Gastroesophageal sphincter (tissue), 4 donors: ENCODE measurements around the gene HTR4. TPM values are rescaled to one million over a fixed set of nuclear protein-coding genes. Genes with fewer than 3 reads are reported as not detected.

Experiments used
- ATAC-seq: fragments of 150-250 bp; one replicate; pipeline ENCODE4 v1.9.1; 2016; ENCODE audit warnings: mild to moderate bottlenecking, moderate library complexity
- H3K27ac ChIP-seq, 4 donors: fragments of 200-600 bp; sonication (generic) in 3 of 4; 1 replicate in 3 of 4; 2 replicates in 1 of 4; pipeline ENCODE4 v1.5.1; 2016 to 2019
- H3K27me3 ChIP-seq: fragments of 200-600 bp; sonication (generic); one replicate; pipeline ENCODE4 v1.5.1; 2019
- H3K36me3 ChIP-seq, 2 donors: fragments of 200-600 bp; sonication (generic); one replicate each; pipeline ENCODE4 v1.5.1; 2019; ENCODE audit warnings: control low read depth in 1 of 2
- H3K4me1 ChIP-seq, 3 donors: fragments of 200-600 bp; sonication (generic); 1 replicate in 2 of 3; 2 replicates in 1 of 3; pipeline ENCODE4 v1.5.1; 2016 to 2019; ENCODE audit warnings: control low read depth in 2 of 3
- H3K4me3 ChIP-seq, 2 donors: fragments of 200-600 bp; sonication (generic); one replicate each; pipeline ENCODE4 v1.5.1; 2019; ENCODE audit warnings: mild to moderate bottlenecking in 1 of 2, moderate library complexity in 1 of 2
- H3K9me3 ChIP-seq, 3 donors: fragments of 200-600 bp; sonication (generic); one replicate each; pipeline ENCODE4 v1.5.1; 2017 to 2019; ENCODE audit warnings: control low read depth in 2 of 3
- CTCF ChIP-seq, 4 experiments: fragments of 200-600 bp in 2 of 4; fragments of 450-650 bp in 2 of 4; sonication (generic) in 1 of 4; IDR thresholded peaks; one replicate each; pipeline ENCODE4 v1.5.1; 2017 to 2019; ENCODE audit warnings: antibody characterized with exemption in 4 of 4, mild to moderate bottlenecking in 2 of 4, moderate library complexity in 2 of 4
- EP300 ChIP-seq: sonication (generic); formaldehyde crosslinking; IDR thresholded peaks from one replicate; pipeline ENCODE4 v1.6.1; 2017; ENCODE audit warnings: antibody characterized with exemption, mild to moderate bottlenecking
- POLR2A ChIP-seq, 2 donors: fragments of 450-650 bp; IDR thresholded peaks; one replicate each; pipeline ENCODE4 v1.6.1; 2017; ENCODE audit warnings: antibody characterized with exemption in 2 of 2, mild to moderate bottlenecking in 2 of 2, moderate library complexity in 1 of 2
- POLR2AphosphoS5 ChIP-seq: sonication (generic); formaldehyde crosslinking; IDR thresholded peaks from one replicate; pipeline ENCODE4 v1.6.1; 2017; ENCODE audit warnings: antibody characterized with exemption
- WGBS, 2 donors: methylation state at CpG; one replicate each; pipeline ENCODE4 v1.1.5; 2018; ENCODE audit warnings: low coverage in 1 of 2; 5-methylcytosine and 5-hydroxymethylcytosine counted together
- total RNA-seq, 4 donors: library from RNA; depleted of rRNA; stranded (reverse); fragments of >200 nt; gene quantifications; one replicate each; pipeline ENCODE4 v1.1.0, GENCODE V29; 2016

Gene HTR4
- total RNA-seq, 4 donors from 2014 or later = 0.27 to 1.0 TPM; not detected in 2

GRCh38 chr5:148482697-148483462 is 171.4 kb downstream of the HTR4 start:
- TF ChIP-seq POLR2AphosphoS5 (no peak), CTCF (IDR thresholded peaks at IDR 0.05) (peak; percentile 53 to 81 (median 64))
- Histone ChIP-seq H3K36me3 (no peaks in the 10 kb centered on the region), H3K27me3 (no peaks in the 10 kb centered on the region), H3K9me3 (no peaks in the 10 kb centered on the region), H3K4me1 (peaks cover 0 to 9% (median 0%) of the 10 kb centered on the region in 3 donors), H3K4me3 (no peak overlapping the region), H3K27ac (no peak overlapping the region)
- no peak for ATAC-seq
- 43 to 48% methylated on average over 7 to 20 of the region's 22 CpGs for WGBS, 2 donors

- 45 to 59% methylated on average over 5 to 6 of the region's 7 CpGs for WGBS, 2 donors
- no peak for TF ChIP-seq EP300
- TF ChIP-seq POLR2AphosphoS5 = no peak
- no peak for TF ChIP-seq CTCF (IDR thresholded peaks at IDR 0.05)
- no peak for TF ChIP-seq POLR2A (IDR thresholded peaks at IDR 0.05)
- no peaks in the 10 kb centered on the region for H3K27me3 ChIP-seq
- no peak for ATAC-seq
- H3K4me1 ChIP-seq = peaks cover 0 to 9% (median 0%) of the 10 kb centered on the region in 3 donors
- no peak overlapping the region for H3K4me3 ChIP-seq
- H3K9me3 ChIP-seq = no peaks in the 10 kb centered on the region
- H3K27ac ChIP-seq = no peak overlapping the region
- no peaks in the 10 kb centered on the region for H3K36me3 ChIP-seq
These were observed 172.1 kb downstream of the HTR4 start for GRCh38 chr5:148482196-148482595.

GRCh38 chr5:148477429-148477828 is 176.9 kb downstream of the HTR4 start:
- 94 to 95% methylated on average over 2 to 3 of the region's 3 CpGs for WGBS, 2 donors
- TF ChIP-seq POLR2AphosphoS5 = no peak
- no peak for TF ChIP-seq EP300
- TF ChIP-seq POLR2A (IDR thresholded peaks at IDR 0.05) = no peak
- TF ChIP-seq CTCF (IDR thresholded peaks at IDR 0.05) = no peak
- H3K4me1 ChIP-seq = peaks cover 0 to 1% (median 0%) of the 10 kb centered on the region in 3 donors
- no peak overlapping the region for H3K27ac ChIP-seq
- no peaks in the 10 kb centered on the region for H3K36me3 ChIP-seq
- H3K27me3 ChIP-seq = no peaks in the 10 kb centered on the region
- H3K4me3 ChIP-seq = no peak overlapping the region
- ATAC-seq = no peak
- H3K9me3 ChIP-seq = no peaks in the 10 kb centered on the region

GRCh38 chr5:148476302-148476701 is 178.0 kb downstream of the HTR4 start:
- H3K4me3 ChIP-seq = no peak overlapping the region
- ATAC-seq = no peak
- no peaks in the 10 kb centered on the region for H3K27me3 ChIP-seq
- H3K27ac ChIP-seq = no peak overlapping the region
- TF ChIP-seq POLR2AphosphoS5 (no peak), POLR2A (IDR thresholded peaks at IDR 0.05) (no peak), EP300 (no peak), CTCF (IDR thresholded peaks at IDR 0.05) (no peak)
- no peaks in the 10 kb centered on the region for H3K4me1 ChIP-seq
- WGBS, 2 donors = 83 to 84% methylated on average over 3 of the region's 3 CpGs
- H3K9me3 ChIP-seq = no peaks in the 10 kb centered on the region
- H3K36me3 ChIP-seq = no peaks in the 10 kb centered on the region

GRCh38 chr5:148474025-148474511 is 180.3 kb downstream of the HTR4 start:
- Histone ChIP-seq H3K4me3 (no peak overlapping the region), H3K27ac (no peak overlapping the region), H3K4me1 (peaks cover 0 to 13% (median 8%) of the 10 kb centered on the region in 3 donors), H3K27me3 (no peaks in the 10 kb centered on the region), H3K9me3 (no peaks in the 10 kb centered on the region), H3K36me3 (no peaks in the 10 kb centered on the region)
- TF ChIP-seq CTCF (IDR thresholded peaks at IDR 0.05) (no peak), POLR2AphosphoS5 (peak; percentile 14)
- ATAC-seq = peak; percentile 86
- whole genome bisulfite sequencing, 2 donors = 75 to 93% methylated on average over 5 to 6 of the region's 8 CpGs
